GM18861 (cell line): ENCODE results near the gene ENTREP1.
"Not testable (repeated sequence)": the region's sequence is repeated elsewhere in the genome, so short reads cannot be mapped to it uniquely, and the experiment has no call there.

Experiments
- ATAC-seq: cut with Tn5 transposase; IDR thresholded peaks from one replicate; pipeline ENCODE4 v1.9.1; 2021; ENCODE audit not compliant: unreplicated experiment

Gene ENTREP1

GRCh38 chr9:69397384-69398214, 72.6 kb downstream of the ENTREP1 start:
- no peak for ATAC-seq

- no peak for ATAC-seq
Observed at GRCh38 chr9:69400470-69400869, 75.5 kb downstream of the ENTREP1 start.

- not testable (repeated sequence) for ATAC-seq
Observed at GRCh38 chr9:69409936-69410335, 84.9 kb downstream of the ENTREP1 start.

GRCh38 chr9:69411246-69411645, 86.2 kb downstream of the ENTREP1 start:
- ATAC-seq: no peak

- ATAC-seq: no peak
Observed at GRCh38 chr9:69411931-69412740, 87.1 kb downstream of the ENTREP1 start.

GRCh38 chr9:69412741-69413150, 87.7 kb downstream of the ENTREP1 start:
- no peak for ATAC-seq

- ATAC-seq: no peak
Observed at GRCh38 chr9:69420611-69421270, 95.7 kb downstream of the ENTREP1 start.

- no peak for ATAC-seq
Observed at GRCh38 chr9:69421908-69422801, 97.1 kb downstream of the ENTREP1 start.

- no peak for ATAC-seq
Observed at GRCh38 chr9:69425136-69425801, 100.3 kb downstream of the ENTREP1 start.

- no peak for ATAC-seq
Observed at GRCh38 chr9:69427286-69427685, 102.3 kb downstream of the ENTREP1 start.

- no peak for ATAC-seq
Observed at GRCh38 chr9:69428017-69428785, 103.2 kb downstream of the ENTREP1 start.

GRCh38 chr9:69429281-69429680, 104.3 kb downstream of the ENTREP1 start:
- no peak for ATAC-seq

- no peak for ATAC-seq
Observed at GRCh38 chr9:69430206-69430605, 105.2 kb downstream of the ENTREP1 start.

GRCh38 chr9:69431203-69431602, 106.2 kb downstream of the ENTREP1 start:
- no peak for ATAC-seq

GRCh38 chr9:69431777-69432176, 106.8 kb downstream of the ENTREP1 start:
- ATAC-seq: no peak

GRCh38 chr9:69432623-69433022, 107.6 kb downstream of the ENTREP1 start:
- no peak for ATAC-seq

- ATAC-seq: no peak
Observed at GRCh38 chr9:69433392-69433791, 108.4 kb downstream of the ENTREP1 start.

GRCh38 chr9:69433968-69434367, 109.0 kb downstream of the ENTREP1 start:
- no peak for ATAC-seq

- ATAC-seq: not testable (repeated sequence)
Observed at GRCh38 chr9:69439654-69440053, 114.6 kb downstream of the ENTREP1 start.
